ENCODE measurements around the gene SUSD4.
A peak's percentile ranks its signal among the peaks of the same experiment; 100 is the strongest.
"Not testable (repeated sequence)": the region's sequence is repeated elsewhere in the genome, so short reads cannot be mapped to it uniquely, and the experiment has no call there.

The SUSD4 gene

DNA sequence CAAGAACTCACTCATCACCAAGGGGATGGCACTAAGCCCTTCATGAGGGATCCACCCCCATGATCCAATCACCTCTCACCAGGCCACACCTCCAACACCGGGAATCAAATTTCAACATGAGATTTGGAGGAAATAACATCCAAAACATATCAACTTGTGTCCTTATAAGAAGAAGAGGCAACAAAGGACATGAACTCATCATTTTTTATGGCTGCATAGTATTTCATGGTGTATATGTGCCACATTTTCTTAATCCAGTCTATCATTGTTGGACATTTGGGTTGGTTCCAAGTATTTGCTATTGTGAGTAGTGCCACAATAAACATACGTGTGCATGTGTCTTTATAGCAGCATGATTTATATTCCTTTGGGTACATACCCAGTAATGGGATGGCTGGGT lies 112.6 kb downstream of the SUSD4 start:
- not testable (repeated sequence) for DNase-seq (ENCODE audit: low read depth)

DNA sequence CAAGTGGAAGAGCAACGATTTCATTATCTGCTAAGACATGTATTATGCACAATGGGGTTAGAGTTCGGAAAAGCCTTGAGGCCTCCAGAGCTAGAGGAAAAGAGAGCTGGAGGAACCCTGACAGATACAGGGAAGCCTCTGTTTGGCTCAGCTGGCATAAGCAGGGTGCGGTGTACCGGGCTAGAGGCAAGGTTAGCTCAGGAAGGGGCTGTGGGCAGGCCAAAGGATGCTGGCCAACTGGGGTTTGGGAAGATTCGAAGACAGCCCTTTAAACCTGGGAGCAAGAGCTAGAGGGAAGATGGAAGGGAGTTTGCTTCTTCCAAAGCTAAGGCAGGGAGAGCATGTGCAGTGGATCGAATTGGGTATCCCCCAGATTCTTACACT lies 113.4 kb downstream of the SUSD4 start:
- no peak for DNase-seq (ENCODE audit: low read depth)

DNA sequence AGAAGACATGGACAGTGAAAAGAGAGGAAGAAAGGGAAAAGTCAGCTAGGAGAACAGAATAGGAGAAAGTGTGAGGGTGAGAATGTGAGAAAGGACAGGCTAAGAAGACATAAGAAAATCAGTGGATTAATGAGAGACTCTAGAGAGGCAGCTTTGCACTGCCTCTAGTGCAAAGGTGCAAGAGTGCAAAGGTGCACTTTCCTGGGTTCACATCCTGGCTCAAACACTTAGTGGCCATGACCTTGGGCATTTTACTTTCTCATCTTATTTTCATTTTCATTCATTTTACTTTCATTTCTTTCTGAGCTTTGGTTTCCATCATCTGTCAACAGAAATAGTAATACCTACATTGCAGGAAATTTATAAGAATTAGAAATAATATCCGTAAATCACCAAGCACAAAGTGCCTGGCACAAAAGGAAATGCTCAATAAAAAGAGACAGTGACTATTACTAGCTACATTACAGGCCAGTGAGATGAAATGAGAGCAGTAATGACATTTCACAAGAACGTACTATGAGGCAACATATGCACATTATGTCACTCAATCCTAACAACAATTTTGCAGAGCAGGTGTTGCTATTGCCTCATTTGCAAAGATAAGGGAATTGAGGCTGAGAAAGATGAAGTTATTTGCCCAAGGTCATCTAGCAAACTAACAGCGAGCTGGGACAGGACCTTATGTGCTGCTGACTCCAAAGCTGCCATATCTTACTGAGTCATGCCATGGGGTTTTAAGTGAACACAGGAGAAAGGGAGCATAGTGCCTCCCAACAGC lies 113.9 kb downstream of the SUSD4 start:
- DNase-seq (ENCODE audit: low read depth), result no peak

DNA sequence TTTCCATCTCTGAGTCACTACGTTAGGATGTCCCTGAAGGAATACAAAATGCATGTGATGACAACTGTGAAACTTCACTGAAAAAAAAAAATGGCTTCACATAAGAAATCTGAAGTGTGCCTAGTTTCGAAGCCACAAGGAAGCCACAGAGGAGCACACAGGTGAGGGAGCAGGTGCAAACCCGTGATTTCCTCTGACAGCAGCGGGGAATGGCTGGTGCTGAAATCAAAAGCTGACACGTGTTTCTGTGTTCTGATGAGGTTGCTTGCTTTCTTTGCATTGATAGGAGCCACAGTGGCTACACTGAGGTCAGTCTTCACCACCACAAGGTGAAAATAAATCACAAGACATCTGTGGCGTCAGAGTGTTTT lies 115.2 kb downstream of the SUSD4 start:
- DNase-seq (ENCODE audit: low read depth), result no peak

DNA sequence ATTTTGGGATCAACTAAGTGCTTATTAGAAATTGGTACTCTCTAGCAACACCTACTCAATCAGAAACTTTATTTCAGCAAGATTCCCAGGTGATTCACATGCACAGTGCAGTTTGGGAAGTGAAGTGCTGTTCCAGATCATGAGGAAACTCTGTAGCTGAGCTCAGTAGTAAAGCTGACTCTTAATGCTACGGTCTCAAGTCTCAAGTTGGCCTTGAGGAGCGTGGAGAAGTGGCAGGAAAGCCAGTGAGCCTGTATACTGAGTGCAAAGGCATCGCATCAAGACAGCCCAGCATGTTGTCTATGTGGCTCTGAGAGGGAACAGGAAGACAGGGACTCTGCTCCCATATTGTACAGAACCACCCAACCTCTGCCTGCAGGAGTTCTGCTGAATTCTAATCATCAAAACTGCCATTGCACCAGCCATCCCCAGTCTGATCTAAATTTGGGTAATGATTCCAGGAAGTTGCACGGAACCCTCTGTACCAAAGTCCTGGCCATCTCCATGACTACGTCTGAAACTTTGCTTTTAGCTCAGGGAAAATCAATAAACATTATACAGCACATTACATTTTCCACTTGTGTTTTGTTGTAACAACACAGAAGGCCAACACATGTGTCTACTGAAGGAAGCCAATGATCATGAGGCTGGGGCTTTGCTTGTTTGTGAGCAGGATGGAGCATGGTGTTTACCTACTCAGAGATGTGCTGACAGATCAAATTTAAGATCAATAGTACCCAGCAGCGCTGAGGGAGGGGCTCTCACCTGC lies 115.8 kb downstream of the SUSD4 start:
- no peak for DNase-seq (ENCODE audit: low read depth)

DNA sequence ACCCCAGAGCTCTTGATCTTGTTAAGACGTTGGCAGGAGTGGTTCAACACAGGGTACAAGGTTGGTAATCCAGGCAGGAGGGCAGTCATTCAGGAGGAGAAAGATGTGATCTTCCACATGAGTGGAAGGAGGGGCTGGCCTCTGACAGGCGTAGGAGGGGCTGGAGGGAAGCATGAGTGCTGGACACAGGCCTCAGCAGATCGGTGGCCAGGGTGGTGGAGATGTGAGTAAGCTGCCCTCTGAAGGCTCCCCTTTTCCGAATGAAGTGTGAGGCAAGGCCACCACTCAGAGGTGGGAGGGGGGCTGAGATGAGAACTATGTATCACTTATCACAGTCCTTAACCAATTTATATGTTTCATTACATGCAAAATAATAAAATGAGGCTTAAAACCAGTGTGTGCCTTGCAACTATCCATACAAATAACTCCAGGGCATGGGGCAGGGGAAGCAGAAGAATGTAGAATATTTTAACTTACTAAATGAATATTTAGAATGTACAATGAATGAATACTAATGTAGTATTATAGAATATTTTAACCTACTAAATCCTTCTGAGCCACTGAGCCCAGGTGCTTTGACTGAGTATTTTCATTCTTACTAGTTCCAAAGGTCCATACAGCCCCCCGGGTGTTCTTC lies 117.4 kb downstream of the SUSD4 start:
- DNase-seq (ENCODE audit: low read depth), result no peak

DNA sequence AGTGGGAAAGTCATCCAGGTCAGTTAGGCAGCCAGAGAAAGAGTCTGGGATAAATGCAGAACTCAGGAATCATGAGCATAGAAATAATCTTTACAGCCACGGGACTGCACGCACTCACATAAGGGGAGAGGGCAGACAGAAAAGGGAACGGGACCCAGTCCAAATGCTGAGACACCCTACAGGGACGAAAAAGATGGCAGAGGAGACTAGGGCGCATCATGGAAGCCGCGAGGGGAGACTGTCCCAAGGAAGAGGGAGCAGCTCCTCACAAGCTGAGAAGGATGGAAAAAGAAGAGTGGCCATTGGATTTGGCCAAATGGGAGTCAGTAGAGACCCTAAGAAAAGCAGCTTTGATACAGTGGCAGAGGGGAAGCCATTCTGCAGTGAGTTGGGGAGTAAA lies 118.0 kb downstream of the SUSD4 start:
- DNase-seq (ENCODE audit: low read depth), result no peak

DNA sequence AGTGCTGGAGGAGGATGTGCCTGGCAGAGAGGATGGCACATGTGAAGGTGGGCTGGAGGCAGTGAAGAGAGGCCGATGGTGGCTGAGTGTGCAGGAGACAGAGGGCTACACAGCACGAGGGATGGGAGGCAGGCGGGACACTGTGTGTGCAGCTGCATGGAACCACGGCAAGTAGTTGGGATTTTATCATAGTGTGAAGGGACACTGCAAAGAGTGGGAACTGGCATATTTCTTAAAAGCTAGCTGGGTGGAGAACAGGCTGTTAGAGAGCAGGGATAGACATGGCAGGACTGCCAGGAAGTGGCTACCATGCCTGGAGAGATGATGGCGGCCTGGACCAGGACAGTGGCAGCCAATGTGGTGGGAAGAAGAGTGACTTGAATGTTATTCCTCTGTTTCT lies 118.6 kb downstream of the SUSD4 start:
- no peak for DNase-seq (ENCODE audit: low read depth)

DNA sequence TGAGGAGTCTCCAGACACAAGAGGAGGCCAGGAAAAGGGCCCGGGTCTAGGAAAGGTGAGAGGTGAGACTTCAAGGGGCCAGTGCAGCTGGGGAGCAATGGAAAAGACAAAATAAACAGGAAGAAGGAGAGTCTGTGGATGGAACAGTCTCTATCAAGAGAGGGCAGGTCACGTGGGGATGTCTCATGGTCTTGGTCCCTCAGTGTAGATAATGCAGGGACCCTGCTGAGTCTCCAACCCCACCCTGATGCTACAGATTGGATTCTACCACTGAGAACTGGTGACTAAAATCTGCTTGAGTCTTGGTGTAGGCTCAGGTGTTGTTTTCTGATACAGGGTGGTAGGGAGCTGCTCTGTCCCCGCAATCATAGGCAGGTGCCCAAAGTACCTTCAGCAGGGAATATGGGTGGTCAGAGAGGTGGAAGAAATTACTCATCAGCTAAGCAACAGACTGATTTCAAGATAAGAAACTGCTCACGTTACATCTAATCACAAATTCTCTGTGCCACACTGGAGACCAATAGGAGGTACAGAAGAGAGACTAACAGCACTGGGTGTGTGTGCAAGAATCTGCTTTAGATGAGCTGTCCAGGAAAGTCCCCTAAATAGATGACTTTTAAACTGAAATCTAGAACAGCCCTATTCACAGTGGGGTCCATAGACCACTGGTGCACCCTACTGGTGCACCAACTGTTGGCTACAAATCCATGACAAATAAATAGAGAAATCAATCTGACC lies 119.4 kb downstream of the SUSD4 start:
- DNase-seq (ENCODE audit: low read depth), result no peak

DNA sequence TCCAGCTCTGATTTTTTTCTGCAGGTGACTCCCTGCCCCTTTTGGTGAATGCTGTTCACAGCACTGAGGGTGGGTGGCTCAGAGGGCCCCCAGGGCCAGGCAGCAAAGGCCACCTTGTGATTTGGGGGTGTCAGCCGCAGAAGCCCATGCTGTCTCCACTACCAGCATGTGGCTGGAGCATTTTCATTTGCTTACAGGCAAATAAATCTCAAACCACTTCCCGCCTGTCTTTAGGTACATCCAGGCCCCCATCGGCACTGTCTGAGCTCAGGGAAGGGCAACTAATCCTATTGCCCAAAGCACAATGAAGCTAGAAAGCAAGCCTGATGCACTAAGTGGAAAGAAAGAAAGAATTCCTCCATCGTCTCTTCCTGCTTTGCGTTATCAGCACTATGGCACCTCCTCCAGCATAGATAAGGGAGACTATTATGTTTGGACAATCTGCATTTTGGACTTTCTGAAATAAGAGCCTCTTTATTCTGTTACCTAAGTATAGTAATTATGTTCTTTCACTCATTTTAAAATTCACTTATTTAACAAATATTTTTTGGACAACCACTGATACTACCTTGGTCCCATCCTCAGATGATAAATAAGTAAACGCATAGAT lies 120.4 kb downstream of the SUSD4 start:
- no peak for DNase-seq (ENCODE audit: low read depth)

DNA sequence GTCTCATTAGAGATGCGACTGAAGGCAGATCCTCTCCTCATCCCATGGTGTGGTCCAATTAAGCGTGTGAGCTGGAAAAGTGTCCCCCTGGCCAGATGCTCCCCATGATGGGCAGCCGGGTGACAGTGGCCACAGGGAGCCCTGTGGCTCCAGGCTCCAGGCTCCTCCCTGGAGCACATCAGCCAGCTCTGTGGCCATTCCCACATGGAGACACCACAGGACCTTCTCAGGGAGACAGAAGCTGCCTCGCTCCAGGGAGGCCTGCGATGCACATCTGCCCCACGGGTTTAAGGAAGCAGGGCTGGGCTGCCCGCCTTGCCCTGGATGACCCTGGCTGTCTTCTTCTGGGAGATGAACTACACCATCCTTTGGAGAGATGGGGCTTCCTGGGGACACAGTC lies 121.0 kb downstream of the SUSD4 start:
- DNase-seq (ENCODE audit: low read depth), result no peak

DNA sequence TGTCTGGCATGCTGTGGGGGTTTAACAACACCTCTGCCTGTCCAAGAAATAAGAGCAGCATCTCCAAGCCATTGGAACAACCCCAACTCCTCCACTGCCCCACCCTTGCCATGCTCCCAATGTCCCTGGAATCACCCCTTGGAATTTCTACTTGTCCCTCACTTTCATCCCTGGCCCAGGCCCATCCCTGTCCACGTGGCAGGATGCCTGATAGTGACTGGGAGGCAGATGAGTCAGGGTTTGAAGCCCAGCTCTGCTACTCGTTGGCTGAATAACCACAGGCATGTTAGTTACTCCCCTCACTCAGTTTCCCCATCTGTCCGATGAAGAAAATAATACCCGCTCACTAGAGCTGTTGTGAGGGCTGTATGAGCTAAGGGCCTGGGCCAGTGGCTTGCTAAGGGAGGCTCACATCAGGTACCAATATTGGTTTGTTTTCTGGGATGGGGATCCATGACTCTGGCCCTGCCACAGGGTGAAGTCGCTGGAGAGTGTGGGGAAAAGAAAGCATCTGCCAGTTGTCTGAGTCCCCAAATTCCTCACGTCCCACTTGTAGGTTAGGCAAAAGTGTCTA lies 121.5 kb downstream of the SUSD4 start:
- DNase-seq (ENCODE audit: low read depth), result no peak

DNA sequence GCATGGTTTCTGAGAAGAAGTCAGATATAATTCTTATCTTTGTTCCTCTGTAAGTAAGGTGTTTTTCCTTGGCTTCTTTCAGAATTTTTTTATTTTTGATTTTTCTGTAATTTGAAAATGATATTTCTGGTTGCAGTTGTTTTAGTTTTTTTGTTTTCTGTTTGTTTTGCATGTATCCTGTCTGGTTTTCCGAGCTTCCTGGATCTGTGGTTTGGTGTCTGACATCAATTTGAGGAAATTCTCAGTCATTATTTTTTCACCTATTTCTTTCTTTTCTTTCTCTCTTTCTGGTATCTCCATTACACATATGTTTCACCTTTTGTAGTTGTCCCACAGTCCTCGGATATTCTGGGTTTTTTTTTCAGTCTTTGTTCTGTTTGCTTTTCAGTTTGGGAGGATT lies 123.9 kb downstream of the SUSD4 start:
- DNase-seq (ENCODE audit: low read depth), result no peak

DNA sequence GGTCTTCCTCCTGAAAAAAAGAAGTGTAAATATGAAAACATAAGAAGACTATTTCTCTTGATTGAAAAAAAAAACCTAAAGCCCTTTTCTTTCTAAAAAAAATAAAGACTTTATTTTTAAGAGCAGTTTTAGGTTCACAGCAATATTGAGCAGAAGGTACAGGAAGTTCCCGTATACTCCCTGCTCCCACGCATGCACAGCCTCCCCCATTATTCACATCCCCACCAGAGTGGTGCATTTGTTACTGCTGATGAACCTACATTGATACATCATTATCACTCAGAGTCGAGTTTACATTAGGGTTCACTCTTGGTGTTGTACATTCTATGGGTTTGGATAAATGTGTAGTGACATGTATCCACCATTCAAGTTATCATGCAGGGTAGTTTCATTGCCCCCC lies 128.9 kb downstream of the SUSD4 start:
- DNase-seq (ENCODE audit: low read depth), result no peak

DNA sequence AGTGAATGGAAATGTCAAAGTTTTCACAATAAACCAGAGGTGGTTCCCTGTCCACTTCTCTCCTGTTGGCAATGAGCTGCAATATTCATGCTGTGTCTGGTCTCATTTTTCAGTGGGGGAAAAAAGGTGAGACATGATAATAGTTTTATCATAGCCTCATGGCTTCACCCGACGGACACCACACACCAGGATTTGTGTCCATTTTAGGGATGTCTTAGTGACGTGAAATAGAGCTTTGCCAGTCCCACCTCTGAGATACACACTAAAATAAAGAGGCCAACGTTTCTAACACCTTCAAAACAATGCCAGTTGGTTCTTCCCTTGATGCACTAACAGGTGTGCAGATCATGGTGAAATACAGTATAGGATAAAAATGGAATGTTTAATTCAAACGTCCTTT lies 129.4 kb downstream of the SUSD4 start:
- no peak for DNase-seq (ENCODE audit: low read depth)

DNA sequence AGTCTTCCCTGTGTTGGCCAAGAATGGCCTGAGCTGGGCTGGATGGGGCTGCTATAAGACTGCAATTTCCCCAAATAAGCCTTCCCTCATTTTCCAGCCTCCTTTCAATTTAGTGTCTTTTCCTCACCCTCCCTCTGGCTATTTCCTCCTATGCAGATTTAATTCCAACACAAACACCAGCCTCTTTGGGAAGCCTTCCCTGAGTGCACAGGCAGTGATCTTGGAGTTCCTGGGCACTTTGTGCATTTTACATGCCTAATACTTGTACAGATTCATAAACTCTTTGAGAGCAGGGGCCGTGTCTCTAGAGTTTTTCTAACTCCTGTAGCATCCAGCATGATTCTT lies 129.8 kb downstream of the SUSD4 start:
- no peak for DNase-seq (ENCODE audit: low read depth)

DNA sequence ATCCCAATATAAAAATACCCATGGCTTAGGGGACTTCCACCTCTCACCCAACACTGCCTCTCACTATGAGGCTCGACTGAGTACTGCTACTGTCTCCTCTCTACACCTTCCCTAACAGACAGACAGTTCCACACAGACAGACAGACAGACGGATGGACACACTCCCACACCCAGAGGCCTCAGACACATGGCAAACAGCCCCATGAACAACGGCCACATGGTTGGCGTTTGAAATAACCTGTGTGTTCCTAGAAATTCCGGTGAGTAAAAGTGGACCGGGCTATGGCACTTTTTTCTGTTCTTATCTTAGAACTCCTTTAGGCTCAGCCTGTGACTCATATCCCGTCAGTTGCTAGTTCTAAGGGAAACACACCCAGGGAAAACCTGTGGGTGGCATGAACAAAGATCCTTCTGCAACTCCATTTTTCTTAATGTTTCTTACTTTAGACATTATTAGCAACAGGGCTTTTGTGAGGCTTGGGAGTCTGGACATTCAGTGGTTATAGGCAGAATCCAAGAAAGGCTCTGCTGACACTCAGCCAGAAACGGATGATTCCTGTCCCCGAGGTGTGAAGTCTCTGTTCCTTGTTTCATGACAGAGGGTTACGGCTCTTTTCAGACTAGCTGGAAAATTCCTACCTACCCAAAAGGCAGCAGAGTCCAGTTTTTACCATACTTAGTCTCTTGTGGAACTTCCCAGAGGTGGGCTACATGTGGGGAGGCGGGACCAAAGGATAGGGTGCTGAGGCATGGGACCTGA lies 130.4 kb downstream of the SUSD4 start:
- DNase-seq (ENCODE audit: low read depth), result peak; percentile 54

DNA sequence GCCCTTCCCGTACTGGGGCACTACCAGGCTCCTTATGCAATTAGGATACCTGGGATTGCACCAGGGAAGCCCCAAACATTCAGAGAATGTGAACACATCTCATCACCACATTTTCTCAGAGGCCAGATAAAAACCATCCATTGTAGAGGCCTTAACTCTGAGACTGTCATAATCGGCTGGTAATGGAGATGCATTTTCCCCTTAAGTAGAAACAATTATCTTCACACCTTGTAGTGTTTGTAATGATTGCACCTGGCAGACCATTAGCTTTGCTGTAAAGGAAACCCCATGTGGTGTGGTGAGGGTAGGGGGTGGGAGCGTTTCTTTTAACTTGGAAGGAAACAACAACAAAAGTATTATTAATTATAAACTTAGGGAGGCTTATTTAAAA lies 131.0 kb downstream of the SUSD4 start:
- DNase-seq (ENCODE audit: low read depth), result no peak

DNA sequence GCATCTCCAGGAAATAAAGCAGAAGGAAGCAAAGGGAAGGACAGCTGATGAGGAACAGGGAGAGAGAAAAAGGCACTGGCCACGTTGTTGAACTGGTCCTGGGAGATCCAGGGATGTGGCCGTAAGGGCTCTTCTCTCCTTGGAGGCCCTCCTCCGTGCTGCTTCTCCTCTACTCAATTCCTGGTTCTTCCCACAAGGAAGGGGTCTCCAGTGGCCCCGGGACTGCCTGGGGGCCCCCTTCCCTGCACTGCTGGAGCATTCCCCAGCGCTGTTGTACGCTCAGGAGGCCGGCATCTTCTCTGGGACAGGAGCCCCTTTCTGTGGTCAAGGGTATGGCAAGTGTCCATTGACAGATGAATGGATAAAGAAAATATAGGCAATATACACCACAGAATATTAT lies 132.4 kb downstream of the SUSD4 start:
- no peak for DNase-seq (ENCODE audit: low read depth)

DNA sequence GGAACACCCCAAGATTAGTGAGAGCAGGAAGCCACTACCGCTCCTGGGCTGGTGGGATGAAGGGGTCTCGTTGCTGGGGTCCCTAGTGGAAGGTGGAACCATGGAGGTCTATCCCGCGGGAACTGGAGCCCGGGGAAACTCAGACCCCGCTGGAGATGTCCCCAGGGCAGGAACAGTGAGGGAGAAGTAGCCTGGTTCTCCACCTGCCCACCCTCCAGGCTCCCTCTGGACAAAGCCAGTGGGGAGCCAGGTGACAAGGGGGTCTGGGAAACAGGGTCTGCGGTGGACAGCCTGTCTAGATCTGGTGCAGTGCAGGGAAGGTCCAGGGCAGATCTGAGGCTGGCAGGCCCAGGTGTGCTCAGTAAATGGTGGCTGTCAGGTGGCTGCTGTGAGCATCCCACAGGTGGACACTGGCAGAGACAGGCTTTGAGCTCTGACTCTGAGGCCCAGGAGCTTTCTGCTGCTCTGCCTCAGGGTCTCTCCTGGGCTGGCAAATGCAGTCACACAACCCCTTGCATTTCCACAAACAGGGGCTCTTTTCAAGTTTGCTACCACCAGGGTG lies 132.9 kb downstream of the SUSD4 start:
- DNase-seq (ENCODE audit: low read depth), result no peak
